ENCODE measurements around the gene SIK3.

DNA sequence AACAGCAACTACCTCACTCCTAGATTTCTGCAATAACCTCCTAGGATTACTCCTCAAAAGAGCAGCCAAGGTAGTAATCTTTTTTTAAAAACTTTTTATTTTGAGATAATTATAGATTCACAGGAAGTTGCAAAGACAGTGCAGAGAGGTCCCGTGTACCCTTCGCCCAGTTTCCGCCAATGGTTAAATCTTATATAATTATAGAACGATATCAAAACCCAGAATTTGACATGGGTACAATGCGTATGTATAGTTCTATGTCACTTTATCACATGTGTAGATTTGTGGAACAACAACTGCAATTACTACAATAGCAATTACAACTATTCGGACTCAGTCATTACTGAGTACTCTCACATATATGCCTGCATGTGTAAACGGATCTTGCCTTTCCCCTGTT, 166.0 kb downstream of the SIK3 start:
- TF ChIP-seq, protein P1, sequence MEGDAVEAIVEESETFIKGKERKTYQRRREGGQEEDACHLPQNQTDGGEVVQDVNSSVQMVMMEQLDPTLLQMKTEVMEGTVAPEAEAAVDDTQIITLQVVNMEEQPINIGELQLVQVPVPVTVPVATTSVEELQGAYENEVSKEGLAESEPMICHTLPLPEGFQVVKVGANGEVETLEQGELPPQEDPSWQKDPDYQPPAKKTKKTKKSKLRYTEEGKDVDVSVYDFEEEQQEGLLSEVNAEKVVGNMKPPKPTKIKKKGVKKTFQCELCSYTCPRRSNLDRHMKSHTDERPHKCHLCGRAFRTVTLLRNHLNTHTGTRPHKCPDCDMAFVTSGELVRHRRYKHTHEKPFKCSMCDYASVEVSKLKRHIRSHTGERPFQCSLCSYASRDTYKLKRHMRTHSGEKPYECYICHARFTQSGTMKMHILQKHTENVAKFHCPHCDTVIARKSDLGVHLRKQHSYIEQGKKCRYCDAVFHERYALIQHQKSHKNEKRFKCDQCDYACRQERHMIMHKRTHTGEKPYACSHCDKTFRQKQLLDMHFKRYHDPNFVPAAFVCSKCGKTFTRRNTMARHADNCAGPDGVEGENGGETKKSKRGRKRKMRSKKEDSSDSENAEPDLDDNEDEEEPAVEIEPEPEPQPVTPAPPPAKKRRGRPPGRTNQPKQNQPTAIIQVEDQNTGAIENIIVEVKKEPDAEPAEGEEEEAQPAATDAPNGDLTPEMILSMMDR (IDR thresholded peaks at IDR 0.05) = no peak
- no peak for TF ChIP-seq POLR2A (IDR thresholded peaks at IDR 0.05)
